OCI-M2 (cell line): ENCODE results near the gene DNAH1.

ENCODE experiments used
- DNase-seq: peaks from one replicate; lab custom pipeline; 2025; ENCODE audit not compliant: unreplicated experiment; lab: John Stamatoyannopoulos, UW

The DNAH1 gene

GRCh38 chr3:52402101-52402521 lies 86.0 kb downstream of the DNAH1 start:
- no peak for DNase-seq

- DNase-seq: no peak
Measured at GRCh38 chr3:52402706-52403270, 86.7 kb downstream of the DNAH1 start.

- DNase-seq: no peak
Measured at GRCh38 chr3:52403271-52403841, 87.2 kb downstream of the DNAH1 start.

- no peak for DNase-seq
Measured at GRCh38 chr3:52403955-52404354, 87.8 kb downstream of the DNAH1 start.

GRCh38 chr3:52404391-52404790 lies 88.3 kb downstream of the DNAH1 start:
- no peak for DNase-seq

GRCh38 chr3:52405066-52405465 lies 88.9 kb downstream of the DNAH1 start:
- no peak for DNase-seq

- DNase-seq: no peak
Measured at GRCh38 chr3:52405601-52406110, 89.5 kb downstream of the DNAH1 start.

- DNase-seq: no peak
Measured at GRCh38 chr3:52406231-52406661, 90.1 kb downstream of the DNAH1 start.

- no peak for DNase-seq
Measured at GRCh38 chr3:52406791-52407510, 90.8 kb downstream of the DNAH1 start.

- no peak for DNase-seq
Measured at GRCh38 chr3:52407779-52408178, 91.7 kb downstream of the DNAH1 start.

GRCh38 chr3:52408466-52408865 lies 92.3 kb downstream of the DNAH1 start:
- no peak for DNase-seq

GRCh38 chr3:52415800-52416199 lies 99.7 kb downstream of the DNAH1 start:
- no peak for DNase-seq

- no peak for DNase-seq
Measured at GRCh38 chr3:52420388-52420787, 104.3 kb downstream of the DNAH1 start.

- no peak for DNase-seq
Measured at GRCh38 chr3:52422669-52423068, 106.5 kb downstream of the DNAH1 start.

- no peak for DNase-seq
Measured at GRCh38 chr3:52423173-52423572, 107.1 kb downstream of the DNAH1 start.

- DNase-seq: no peak
Measured at GRCh38 chr3:52428151-52429005, 112.3 kb downstream of the DNAH1 start.

- no peak for DNase-seq
Measured at GRCh38 chr3:52429031-52429430, 112.9 kb downstream of the DNAH1 start.

- DNase-seq: no peak
Measured at GRCh38 chr3:52429779-52430415, 113.8 kb downstream of the DNAH1 start.

- DNase-seq: no peak
Measured at GRCh38 chr3:52430416-52430810, 114.3 kb downstream of the DNAH1 start.

- DNase-seq: no peak
Measured at GRCh38 chr3:52431459-52432223, 115.5 kb downstream of the DNAH1 start.
